Suprapubic skin (tissue), 4 donors: ENCODE results near the gene NR1I2. TPM values are rescaled to one million over a fixed set of nuclear protein-coding genes. Genes with fewer than 3 reads are reported as not detected.

ENCODE experiments used
- DNase-seq, 2 donors: peaks; one replicate each; pipeline ENCODE4 v3.0.0-alpha.2; 2019; ENCODE audit warnings: low spot score in 2 of 2
- H3K27ac ChIP-seq: fragments of 200-600 bp; sonication (generic); one replicate; pipeline ENCODE4 v1.5.1; 2019
- H3K27me3 ChIP-seq: fragments of 200-600 bp; sonication (generic); one replicate; pipeline ENCODE4 v1.5.1; 2019
- H3K36me3 ChIP-seq: fragments of 200-600 bp; sonication (generic); one replicate; pipeline ENCODE4 v1.5.1; 2019
- H3K4me1 ChIP-seq: fragments of 200-600 bp; sonication (generic); one replicate; pipeline ENCODE4 v1.5.1; 2019
- H3K4me3 ChIP-seq: fragments of 200-600 bp; sonication (generic); one replicate; pipeline ENCODE4 v1.5.1; 2019; ENCODE audit warnings: mild to moderate bottlenecking
- H3K9me3 ChIP-seq: fragments of 200-600 bp; sonication (generic); one replicate; pipeline ENCODE4 v1.5.1; 2019
- EP300 ChIP-seq: sonication (generic); formaldehyde crosslinking; IDR thresholded peaks from one replicate; pipeline ENCODE4 v1.6.1; 2017; ENCODE audit warnings: antibody characterized with exemption
- POLR2A ChIP-seq, 2 donors: fragments of 450-650 bp; IDR thresholded peaks; one replicate each; pipeline ENCODE4 v1.6.1; 2017; ENCODE audit warnings: antibody characterized with exemption in 2 of 2, mild to moderate bottlenecking in 2 of 2, moderate library complexity in 2 of 2
- POLR2AphosphoS5 ChIP-seq, 3 donors: sonication (generic); formaldehyde crosslinking; IDR thresholded peaks; one replicate each; pipeline ENCODE4 v1.6.1; 2017; ENCODE audit warnings: antibody characterized with exemption in 3 of 3
- WGBS: methylation state at CpG from one replicate; pipeline ENCODE4 v1.1.5; 2018; 5-methylcytosine and 5-hydroxymethylcytosine counted together
- total RNA-seq, 4 donors: library from RNA; depleted of rRNA; stranded (reverse); fragments of >200 nt; gene quantifications; one replicate each; pipeline ENCODE4 v1.1.0, GENCODE V29; 2016
- TF ChIP-seq, protein P1 (sequence below), 2 donors: fragments of 200-600 bp in 1 of 2; fragments of 450-650 bp in 1 of 2; sonication (generic) in 1 of 2; IDR thresholded peaks; one replicate each; pipeline ENCODE4 v1.5.1; 2016 to 2019; ENCODE audit warnings: antibody characterized with exemption in 2 of 2, mild to moderate bottlenecking in 1 of 2, moderate library complexity in 1 of 2

The NR1I2 gene
- total RNA-seq, 4 donors from 2014 or later, result not detected

DNA sequence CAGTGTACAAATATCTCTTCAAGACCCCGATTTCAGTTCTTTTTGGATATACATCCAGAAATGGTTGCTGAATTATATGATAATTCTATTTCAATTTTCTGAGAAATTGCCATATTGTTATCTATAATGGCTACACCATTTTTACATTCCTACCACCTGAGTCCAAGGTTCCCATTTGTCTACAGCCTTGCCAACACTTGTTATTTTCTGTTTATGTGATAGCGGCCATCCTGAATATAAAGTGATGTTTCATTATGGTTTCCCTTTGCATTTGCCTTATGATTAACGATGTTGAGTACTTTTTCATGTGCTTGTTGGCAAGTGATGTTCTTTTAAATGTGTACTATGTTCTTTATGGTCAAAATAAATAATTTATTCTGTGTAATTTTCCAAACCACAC, 8.5 kb downstream of the NR1I2 start:
- 94% methylated on average over 3 of the region's 3 CpGs for WGBS
- Histone ChIP-seq H3K27ac (no peak overlapping the region), H3K9me3 (no peaks in the 10 kb centered on the region)

DNA sequence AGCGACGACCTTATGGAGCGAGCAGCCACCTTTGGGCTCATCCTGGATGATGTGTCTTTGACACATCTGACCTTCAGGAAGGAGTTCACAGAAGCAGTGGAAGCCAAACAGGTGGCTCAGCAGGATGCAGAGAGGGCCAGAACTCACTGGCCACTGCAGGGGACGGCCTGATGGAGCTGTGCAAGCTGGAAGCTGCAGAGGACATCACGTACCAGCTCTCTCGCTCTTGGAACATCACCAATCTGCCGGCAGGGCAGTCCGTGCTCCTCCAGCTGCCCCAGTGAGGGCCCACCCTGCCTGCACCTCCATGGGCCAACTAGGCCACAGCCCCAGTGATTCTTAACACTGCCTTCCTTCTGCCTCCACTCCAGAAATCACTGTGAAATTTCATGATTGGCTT, 10.4 kb downstream of the NR1I2 start:
- no peak overlapping the region for H3K4me3 ChIP-seq
- TF ChIP-seq EP300 (no peak), POLR2AphosphoS5 (IDR thresholded peaks at IDR 0.05) (no peak), POLR2A (IDR thresholded peaks at IDR 0.05) (no peak)
- TF ChIP-seq, protein P1, sequence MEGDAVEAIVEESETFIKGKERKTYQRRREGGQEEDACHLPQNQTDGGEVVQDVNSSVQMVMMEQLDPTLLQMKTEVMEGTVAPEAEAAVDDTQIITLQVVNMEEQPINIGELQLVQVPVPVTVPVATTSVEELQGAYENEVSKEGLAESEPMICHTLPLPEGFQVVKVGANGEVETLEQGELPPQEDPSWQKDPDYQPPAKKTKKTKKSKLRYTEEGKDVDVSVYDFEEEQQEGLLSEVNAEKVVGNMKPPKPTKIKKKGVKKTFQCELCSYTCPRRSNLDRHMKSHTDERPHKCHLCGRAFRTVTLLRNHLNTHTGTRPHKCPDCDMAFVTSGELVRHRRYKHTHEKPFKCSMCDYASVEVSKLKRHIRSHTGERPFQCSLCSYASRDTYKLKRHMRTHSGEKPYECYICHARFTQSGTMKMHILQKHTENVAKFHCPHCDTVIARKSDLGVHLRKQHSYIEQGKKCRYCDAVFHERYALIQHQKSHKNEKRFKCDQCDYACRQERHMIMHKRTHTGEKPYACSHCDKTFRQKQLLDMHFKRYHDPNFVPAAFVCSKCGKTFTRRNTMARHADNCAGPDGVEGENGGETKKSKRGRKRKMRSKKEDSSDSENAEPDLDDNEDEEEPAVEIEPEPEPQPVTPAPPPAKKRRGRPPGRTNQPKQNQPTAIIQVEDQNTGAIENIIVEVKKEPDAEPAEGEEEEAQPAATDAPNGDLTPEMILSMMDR (IDR thresholded peaks at IDR 0.05), result no peak
- no peaks in the 10 kb centered on the region for H3K27me3 ChIP-seq
- H3K4me1 ChIP-seq, result no peaks in the 10 kb centered on the region
- DNase-seq, result peak in 1 of 2 donors; percentile 47
- H3K27ac ChIP-seq, result no peak overlapping the region
- WGBS, result 95% methylated on average over 8 of the region's 8 CpGs
- H3K36me3 ChIP-seq, result no peaks in the 10 kb centered on the region
- no peaks in the 10 kb centered on the region for H3K9me3 ChIP-seq

More for the DNA sequence above, 8.5 kb downstream of the NR1I2 start:
- Histone ChIP-seq H3K36me3 (no peaks in the 10 kb centered on the region), H3K4me3 (no peak overlapping the region), H3K27me3 (no peaks in the 10 kb centered on the region), H3K4me1 (no peaks in the 10 kb centered on the region)
- TF ChIP-seq POLR2AphosphoS5 (IDR thresholded peaks at IDR 0.05) (no peak), EP300 (no peak)
- DNase-seq, result no peak

DNA sequence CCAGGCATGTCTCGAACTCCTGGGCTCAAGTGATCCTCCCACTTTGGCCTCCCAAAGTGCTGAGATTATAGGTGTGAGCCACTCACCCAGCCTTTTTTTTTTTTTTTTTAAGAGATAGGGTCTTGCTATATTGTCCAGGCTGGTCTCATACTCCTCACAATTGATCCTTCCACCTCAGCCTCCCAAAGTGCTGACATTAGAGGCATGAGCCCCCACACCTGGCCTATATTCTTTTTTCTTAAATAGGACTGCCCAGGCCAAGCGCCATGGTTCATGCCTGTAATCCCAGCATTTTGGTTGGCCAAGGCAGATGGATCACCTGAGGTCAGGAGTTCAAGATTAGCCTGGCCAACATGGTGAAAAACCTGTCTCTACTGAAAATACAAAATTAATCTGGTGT, 12.5 kb downstream of the NR1I2 start:
- Histone ChIP-seq H3K4me3 (no peak overlapping the region), H3K27ac (no peak overlapping the region), H3K27me3 (no peaks in the 10 kb centered on the region), H3K36me3 (no peaks in the 10 kb centered on the region), H3K9me3 (no peaks in the 10 kb centered on the region), H3K4me1 (no peaks in the 10 kb centered on the region)
- no peak for DNase-seq
- TF ChIP-seq POLR2A (IDR thresholded peaks at IDR 0.05) (no peak), POLR2AphosphoS5 (IDR thresholded peaks at IDR 0.05) (no peak), EP300 (no peak)
- TF ChIP-seq, protein P1 (IDR thresholded peaks at IDR 0.05), result no peak
- 94% methylated on average over 2 of the region's 2 CpGs for WGBS

GRCh38 chr3:119794971-119795612, 13.2 kb downstream of the NR1I2 start:
- peak in 1 of 2 donors; percentile 37 for DNase-seq

DNA sequence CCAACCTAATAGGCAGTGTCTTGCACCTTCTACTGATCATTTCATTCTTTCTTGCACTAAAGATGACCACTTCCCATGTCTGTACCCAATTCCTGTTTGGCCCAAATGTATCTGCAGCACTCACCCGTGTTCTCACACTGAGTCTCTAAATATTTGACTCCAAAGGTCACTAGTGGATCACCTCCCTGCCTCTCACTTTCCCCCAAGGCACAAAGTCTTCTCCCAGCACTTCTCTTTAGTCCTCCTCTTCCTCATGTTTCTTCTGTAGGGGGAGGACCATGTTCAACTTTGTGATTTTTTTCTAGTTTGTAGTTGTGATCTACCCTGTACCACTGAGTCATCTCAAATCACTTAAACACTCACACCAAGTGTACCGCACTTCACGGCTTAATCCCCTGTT, 13.9 kb downstream of the NR1I2 start:
- no peaks in the 10 kb centered on the region for H3K4me1 ChIP-seq
- H3K4me3 ChIP-seq, result no peak overlapping the region
- DNase-seq, result no peak
- no peak overlapping the region for H3K27ac ChIP-seq
- no peaks in the 10 kb centered on the region for H3K9me3 ChIP-seq
- WGBS, result 81% methylated on average over 3 of the region's 3 CpGs
- H3K27me3 ChIP-seq, result no peaks in the 10 kb centered on the region
- no peaks in the 10 kb centered on the region for H3K36me3 ChIP-seq
- TF ChIP-seq, protein P1 (IDR thresholded peaks at IDR 0.05), result no peak
- TF ChIP-seq POLR2A (IDR thresholded peaks at IDR 0.05) (no peak), EP300 (no peak), POLR2AphosphoS5 (IDR thresholded peaks at IDR 0.05) (no peak)

More at GRCh38 chr3:119794971-119795612, 13.2 kb downstream of the NR1I2 start:
- 53% methylated on average over 5 of the region's 5 CpGs for WGBS
- H3K27me3 ChIP-seq, result no peaks in the 10 kb centered on the region
- H3K36me3 ChIP-seq, result no peaks in the 10 kb centered on the region
- H3K4me3 ChIP-seq, result no peak overlapping the region
- no peaks in the 10 kb centered on the region for H3K9me3 ChIP-seq
- H3K27ac ChIP-seq, result no peak overlapping the region
- no peaks in the 10 kb centered on the region for H3K4me1 ChIP-seq
- TF ChIP-seq POLR2A (IDR thresholded peaks at IDR 0.05) (no peak), EP300 (no peak), POLR2AphosphoS5 (IDR thresholded peaks at IDR 0.05) (no peak)
- TF ChIP-seq, protein P1 (IDR thresholded peaks at IDR 0.05), result no peak

- 98% methylated on average over 2 of the region's 2 CpGs for WGBS
- Histone ChIP-seq H3K4me3 (no peak overlapping the region), H3K9me3 (no peaks in the 10 kb centered on the region), H3K4me1 (no peaks in the 10 kb centered on the region), H3K36me3 (no peaks in the 10 kb centered on the region), H3K27ac (no peak overlapping the region), H3K27me3 (no peaks in the 10 kb centered on the region)
- TF ChIP-seq, protein P1 (IDR thresholded peaks at IDR 0.05), result no peak
- TF ChIP-seq EP300 (no peak), POLR2AphosphoS5 (IDR thresholded peaks at IDR 0.05) (no peak), POLR2A (IDR thresholded peaks at IDR 0.05) (no peak)
- DNase-seq, result no peak
These were observed 14.5 kb downstream of the NR1I2 start for GRCh38 chr3:119796368-119796767.
